ENCODE measurements around the gene IQSEC3.
"Not testable (repeated sequence)": the region's sequence is repeated elsewhere in the genome, so short reads cannot be mapped to it uniquely, and the experiment has no call there.

The IQSEC3 gene

DNA sequence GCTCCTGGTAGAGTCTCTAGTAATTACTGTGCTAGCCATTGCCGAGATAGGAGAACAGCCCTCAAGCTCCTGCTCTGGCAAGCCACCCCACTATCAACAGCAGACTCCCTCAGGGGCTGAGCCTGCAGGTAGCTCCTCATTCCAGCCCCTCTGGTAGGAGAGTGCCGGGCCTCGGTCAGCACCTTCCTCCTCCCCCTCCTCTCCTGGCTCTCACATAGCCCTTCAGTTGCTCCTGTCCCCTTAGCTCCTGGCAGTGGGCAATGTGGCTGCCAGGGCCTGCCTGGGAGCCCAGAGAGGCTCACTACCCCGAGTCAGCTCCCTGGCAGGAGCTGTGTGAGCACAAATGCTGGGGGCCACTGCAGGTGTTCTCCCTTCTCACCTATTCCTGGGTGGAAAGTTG, 52.0 kb downstream of the IQSEC3 start:
- H3K36me3 ChIP-seq (ENCODE audit: insufficient read depth, low read length): no peaks in the 10 kb centered on the region
- peaks cover 43% of the 10 kb centered on the region for H3K27me3 ChIP-seq (ENCODE audit: control insufficient read depth, insufficient read depth, low read length)
- H3K4me2 ChIP-seq (ENCODE audit: low read length): no peak overlapping the region
- no peak overlapping the region for H3K4me3 ChIP-seq (ENCODE audit: low read length)
- no peak overlapping the region for H3K9ac ChIP-seq (ENCODE audit: low read depth, low read length)
- no peaks in the 10 kb centered on the region for H3K4me1 ChIP-seq (ENCODE audit: control insufficient read depth, insufficient read depth, low read length)
- H3K9me3 ChIP-seq (replicated peaks; ENCODE audit: low read length): no peaks in the 10 kb centered on the region

DNA sequence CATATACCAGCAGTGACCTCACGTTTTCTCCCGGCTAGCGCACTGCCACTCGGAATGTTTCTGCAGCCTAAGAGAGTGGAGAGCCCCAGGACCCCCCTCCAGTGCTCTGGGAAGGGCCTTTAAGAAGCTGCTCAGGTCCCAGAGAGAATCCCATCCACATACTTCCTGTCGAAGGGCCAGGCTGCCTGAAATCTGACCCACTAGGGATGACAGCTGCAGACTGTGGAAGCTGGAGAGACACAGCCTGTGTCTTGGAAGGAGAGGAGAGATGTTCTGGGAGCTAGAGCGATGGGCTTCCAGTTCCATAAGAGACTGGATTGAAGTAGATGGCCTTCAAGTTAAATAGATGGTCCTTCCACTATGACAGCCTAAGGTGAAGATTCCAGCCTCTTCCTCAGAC, 54.4 kb downstream of the IQSEC3 start:
- no peak overlapping the region for H3K9ac ChIP-seq (ENCODE audit: low read depth, low read length)
- no peak overlapping the region for H3K4me3 ChIP-seq (ENCODE audit: low read length)
- H3K36me3 ChIP-seq (ENCODE audit: insufficient read depth, low read length): no peaks in the 10 kb centered on the region
- H3K9me3 ChIP-seq (replicated peaks; ENCODE audit: low read length): no peaks in the 10 kb centered on the region
- peaks cover 22% of the 10 kb centered on the region for H3K27me3 ChIP-seq (ENCODE audit: control insufficient read depth, insufficient read depth, low read length)
- H3K4me1 ChIP-seq (ENCODE audit: control insufficient read depth, insufficient read depth, low read length): no peaks in the 10 kb centered on the region
- H3K4me2 ChIP-seq (ENCODE audit: low read length): no peak overlapping the region

DNA sequence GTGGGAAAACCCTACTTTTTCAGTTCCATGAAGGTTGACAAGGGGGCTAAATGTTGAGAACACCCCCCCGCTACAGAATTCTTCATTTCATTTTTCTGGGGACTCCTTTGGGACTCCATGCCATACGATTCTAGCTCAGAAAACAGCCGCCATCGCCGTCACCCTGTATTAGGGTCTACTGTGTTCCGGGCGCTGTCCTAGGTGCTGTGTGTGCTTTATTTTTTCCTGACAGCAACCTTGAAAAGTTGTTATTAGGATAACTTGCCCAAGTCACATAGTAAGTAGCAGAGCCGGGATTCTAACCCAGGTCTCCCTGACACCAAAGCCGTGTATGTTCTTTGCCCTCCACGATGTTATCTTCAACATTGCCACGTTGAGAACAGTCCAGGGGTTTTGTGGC, 55.1 kb downstream of the IQSEC3 start:
- Histone ChIP-seq H3K9ac (ENCODE audit: low read depth, low read length) (no peak overlapping the region), H3K9me3 (replicated peaks; ENCODE audit: low read length) (no peaks in the 10 kb centered on the region), H3K4me3 (ENCODE audit: low read length) (no peak overlapping the region), H3K36me3 (ENCODE audit: insufficient read depth, low read length) (no peaks in the 10 kb centered on the region), H3K27me3 (ENCODE audit: control insufficient read depth, insufficient read depth, low read length) (peaks cover 18% of the 10 kb centered on the region), H3K4me1 (ENCODE audit: control insufficient read depth, insufficient read depth, low read length) (no peaks in the 10 kb centered on the region), H3K4me2 (ENCODE audit: low read length) (no peak overlapping the region)

DNA sequence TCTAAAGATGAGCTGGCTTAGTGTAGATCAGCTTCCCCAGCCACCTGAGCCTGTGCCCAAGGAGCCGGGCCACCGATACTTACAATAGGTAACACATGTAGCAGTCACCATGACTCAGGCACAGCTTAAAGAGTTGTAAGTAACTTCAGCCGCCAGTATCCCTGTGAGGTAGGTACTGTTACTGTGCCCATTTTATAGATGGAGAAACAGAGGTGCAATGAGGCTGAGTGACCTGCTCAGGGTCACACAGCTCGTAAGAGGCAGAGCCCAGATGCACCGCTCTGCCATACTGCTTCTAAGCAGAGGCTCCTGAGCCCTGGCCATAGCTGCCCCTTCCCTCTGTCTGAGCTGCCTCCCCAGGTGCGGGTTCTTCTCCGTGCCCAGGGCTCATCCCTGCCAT, 58.5 kb downstream of the IQSEC3 start:
- no peak overlapping the region for H3K9ac ChIP-seq (ENCODE audit: low read depth, low read length)
- H3K27me3 ChIP-seq (ENCODE audit: control insufficient read depth, insufficient read depth, low read length): peaks cover 14% of the 10 kb centered on the region
- H3K4me1 ChIP-seq (ENCODE audit: control insufficient read depth, insufficient read depth, low read length): no peaks in the 10 kb centered on the region

DNA sequence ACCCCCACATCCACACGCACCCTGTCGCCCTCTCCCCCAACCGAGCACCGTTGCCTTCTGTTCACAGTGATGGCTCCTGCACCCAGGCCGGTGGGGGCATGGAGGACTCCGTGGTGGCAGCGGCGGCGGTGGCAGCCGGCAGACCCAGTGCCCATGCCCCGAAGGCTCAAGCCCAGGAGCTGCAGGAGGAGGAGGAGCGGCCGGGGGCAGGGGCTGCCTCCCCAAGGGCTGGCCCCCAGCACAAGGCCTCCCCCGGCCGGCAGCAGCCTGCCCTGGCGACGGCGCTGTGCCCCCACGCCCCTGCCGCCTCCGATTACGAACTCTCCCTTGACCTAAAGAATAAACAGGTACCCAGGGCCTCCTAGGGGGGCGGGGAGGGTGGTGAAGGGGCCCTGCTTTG, 59.0 kb downstream of the IQSEC3 start:
- no peak overlapping the region for H3K4me2 ChIP-seq (ENCODE audit: low read length)
- H3K9ac ChIP-seq (ENCODE audit: low read depth, low read length): no peak overlapping the region
- no peak overlapping the region for H3K4me3 ChIP-seq (ENCODE audit: low read length)
- no peaks in the 10 kb centered on the region for H3K36me3 ChIP-seq (ENCODE audit: insufficient read depth, low read length)
- no peaks in the 10 kb centered on the region for H3K4me1 ChIP-seq (ENCODE audit: control insufficient read depth, insufficient read depth, low read length)
- peaks cover 13% of the 10 kb centered on the region for H3K27me3 ChIP-seq (ENCODE audit: control insufficient read depth, insufficient read depth, low read length)
- H3K9me3 ChIP-seq (replicated peaks; ENCODE audit: low read length): no peaks in the 10 kb centered on the region

More for the DNA sequence above, 58.5 kb downstream of the IQSEC3 start:
- Histone ChIP-seq H3K9me3 (replicated peaks; ENCODE audit: low read length) (no peaks in the 10 kb centered on the region), H3K36me3 (ENCODE audit: insufficient read depth, low read length) (no peaks in the 10 kb centered on the region), H3K4me2 (ENCODE audit: low read length) (no peak overlapping the region), H3K4me3 (ENCODE audit: low read length) (no peak overlapping the region)

DNA sequence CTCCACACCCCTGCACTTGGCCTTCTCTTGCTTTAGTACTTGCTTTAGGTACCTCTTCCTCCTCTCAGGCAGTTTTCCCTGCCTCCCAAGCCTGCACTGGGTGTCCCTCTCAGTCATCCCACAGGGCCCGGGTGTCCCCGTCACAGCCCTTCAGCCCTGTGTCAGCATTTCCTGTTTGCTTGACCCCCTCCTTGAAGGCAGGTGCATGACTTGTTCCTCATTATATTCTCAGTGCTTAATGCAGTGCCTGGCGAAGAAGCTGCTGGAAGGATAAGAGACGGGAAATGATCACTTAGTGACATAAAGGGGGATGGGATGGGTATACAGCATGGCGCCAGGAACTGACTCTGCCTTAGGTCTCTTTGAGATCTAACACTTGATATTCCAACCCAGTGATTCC, 61.5 kb downstream of the IQSEC3 start:
- no peak overlapping the region for H3K9ac ChIP-seq (ENCODE audit: low read depth, low read length)
- H3K4me2 ChIP-seq (ENCODE audit: low read length): no peak overlapping the region
- H3K9me3 ChIP-seq (replicated peaks; ENCODE audit: low read length): no peaks in the 10 kb centered on the region
- H3K36me3 ChIP-seq (ENCODE audit: insufficient read depth, low read length): no peaks in the 10 kb centered on the region
- no peak overlapping the region for H3K4me3 ChIP-seq (ENCODE audit: low read length)
- no peaks in the 10 kb centered on the region for H3K4me1 ChIP-seq (ENCODE audit: control insufficient read depth, insufficient read depth, low read length)
- H3K27me3 ChIP-seq (ENCODE audit: control insufficient read depth, insufficient read depth, low read length): peaks cover 20% of the 10 kb centered on the region

DNA sequence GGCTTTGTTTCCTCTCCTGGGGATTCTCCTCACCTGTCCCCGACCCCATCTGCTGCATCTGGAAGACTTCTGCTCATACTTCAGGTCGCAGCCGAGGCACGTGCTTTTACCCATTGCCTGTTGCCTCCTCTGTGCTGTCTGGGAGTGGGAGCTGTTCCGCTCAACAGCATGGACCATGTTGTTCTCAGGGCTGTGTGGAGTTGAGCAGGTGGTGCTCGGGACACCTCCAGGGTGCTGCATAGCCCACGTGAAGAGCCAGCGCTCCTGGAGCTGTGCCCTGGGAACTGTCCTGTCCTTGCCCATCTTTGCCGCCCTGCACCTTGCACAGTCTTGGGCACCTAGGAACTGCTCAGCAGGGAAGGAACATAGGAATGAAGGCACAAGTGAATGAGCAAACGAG, 62.4 kb downstream of the IQSEC3 start:
- Histone ChIP-seq H3K4me1 (ENCODE audit: control insufficient read depth, insufficient read depth, low read length) (no peaks in the 10 kb centered on the region), H3K36me3 (ENCODE audit: insufficient read depth, low read length) (no peaks in the 10 kb centered on the region), H3K4me2 (ENCODE audit: low read length) (no peak overlapping the region), H3K9me3 (replicated peaks; ENCODE audit: low read length) (no peaks in the 10 kb centered on the region), H3K4me3 (ENCODE audit: low read length) (no peak overlapping the region), H3K9ac (ENCODE audit: low read depth, low read length) (no peak overlapping the region), H3K27me3 (ENCODE audit: control insufficient read depth, insufficient read depth, low read length) (peaks cover 25% of the 10 kb centered on the region)

DNA sequence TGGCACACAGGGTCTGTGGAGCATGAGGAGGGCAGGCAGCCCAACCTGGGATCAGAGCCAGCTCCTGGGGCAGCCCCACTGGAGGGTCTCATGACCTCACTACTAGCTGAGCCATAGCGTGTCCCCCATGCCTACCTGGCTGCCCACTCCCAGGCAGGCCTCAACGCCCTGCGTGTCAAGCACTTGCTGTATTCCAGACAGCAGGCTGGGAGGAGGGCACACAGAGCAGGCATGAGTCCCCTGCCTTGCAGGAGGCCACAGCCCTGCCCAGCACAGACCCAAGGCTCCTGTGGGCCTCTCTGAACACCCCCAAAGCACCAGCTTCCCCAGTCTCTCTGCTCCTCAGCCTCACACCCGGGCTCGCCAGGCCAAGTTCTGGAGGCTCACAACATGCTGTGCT, 64.0 kb downstream of the IQSEC3 start:
- no peaks in the 10 kb centered on the region for H3K36me3 ChIP-seq (ENCODE audit: insufficient read depth, low read length)
- no peak overlapping the region for H3K9ac ChIP-seq (ENCODE audit: low read depth, low read length)
- no peaks in the 10 kb centered on the region for H3K4me1 ChIP-seq (ENCODE audit: control insufficient read depth, insufficient read depth, low read length)
- no peaks in the 10 kb centered on the region for H3K9me3 ChIP-seq (replicated peaks; ENCODE audit: low read length)
- no peak overlapping the region for H3K4me2 ChIP-seq (ENCODE audit: low read length)
- H3K27me3 ChIP-seq (ENCODE audit: control insufficient read depth, insufficient read depth, low read length): peaks cover 34% of the 10 kb centered on the region
- H3K4me3 ChIP-seq (ENCODE audit: low read length): no peak overlapping the region

DNA sequence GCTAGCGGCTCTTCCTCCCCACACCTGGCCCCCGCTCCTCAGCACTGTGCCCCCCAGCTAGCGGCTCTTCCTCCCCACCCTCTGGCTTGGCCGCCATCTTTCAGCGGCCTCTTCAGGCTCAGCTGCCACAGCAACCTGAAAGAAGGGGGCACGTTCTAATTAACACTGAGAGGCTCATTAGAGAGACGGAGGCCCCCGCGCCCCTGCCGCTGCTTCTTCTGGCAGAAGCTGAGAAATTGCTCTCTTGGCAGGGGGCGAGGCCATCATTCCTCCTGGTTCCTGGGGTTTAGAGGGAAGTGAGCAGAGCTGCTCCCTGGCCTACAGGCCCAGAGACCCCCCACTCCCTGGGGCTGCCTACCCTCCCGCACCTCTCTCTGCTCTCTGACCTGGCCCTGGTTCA, 64.4 kb downstream of the IQSEC3 start:
- Histone ChIP-seq H3K9ac (ENCODE audit: low read depth, low read length) (no peak overlapping the region), H3K9me3 (replicated peaks; ENCODE audit: low read length) (no peaks in the 10 kb centered on the region), H3K4me1 (ENCODE audit: control insufficient read depth, insufficient read depth, low read length) (no peaks in the 10 kb centered on the region), H3K27me3 (ENCODE audit: control insufficient read depth, insufficient read depth, low read length) (peaks cover 37% of the 10 kb centered on the region), H3K4me2 (ENCODE audit: low read length) (no peak overlapping the region), H3K36me3 (ENCODE audit: insufficient read depth, low read length) (no peaks in the 10 kb centered on the region), H3K4me3 (ENCODE audit: low read length) (no peak overlapping the region)

DNA sequence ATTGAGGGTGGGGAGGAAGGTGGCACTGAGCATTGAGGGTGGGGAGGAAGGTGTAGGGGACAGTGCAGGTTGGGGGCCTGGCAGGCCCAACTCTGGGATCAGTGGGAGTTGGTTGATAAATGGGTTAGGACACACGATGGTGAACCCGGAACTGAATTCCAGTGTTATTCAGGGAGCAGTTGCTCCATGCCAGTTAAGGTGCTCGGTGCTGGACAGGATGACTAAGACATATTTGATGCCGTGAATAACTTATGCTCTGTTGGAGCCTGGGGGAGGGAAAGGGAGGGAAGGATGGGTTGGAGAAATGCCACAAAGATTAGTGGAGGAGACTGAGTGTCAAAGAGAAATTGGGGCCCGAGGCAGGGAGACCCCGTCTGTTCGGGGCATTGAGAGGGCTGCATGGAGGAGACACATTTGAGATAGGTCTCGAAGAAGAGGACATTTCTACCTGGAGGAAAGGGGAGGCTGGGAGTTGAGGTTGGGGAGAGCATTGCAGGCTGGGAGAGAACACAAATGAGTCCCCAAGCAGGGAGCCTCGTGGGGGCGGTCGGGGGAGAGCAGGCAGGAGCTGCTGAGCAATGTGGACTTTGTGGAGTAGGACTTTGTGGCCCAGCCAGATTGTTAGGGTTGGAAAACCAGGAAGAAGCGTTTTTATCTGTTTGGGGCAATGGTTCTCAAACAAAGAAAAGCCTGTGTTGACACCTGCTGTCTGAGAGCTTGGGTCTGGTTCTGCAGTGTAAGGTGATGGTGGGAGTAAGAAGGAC, 65.3 kb downstream of the IQSEC3 start:
- Histone ChIP-seq H3K4me3 (ENCODE audit: low read length) (no peak overlapping the region), H3K9me3 (replicated peaks; ENCODE audit: low read length) (no peaks in the 10 kb centered on the region), H3K36me3 (ENCODE audit: insufficient read depth, low read length) (no peaks in the 10 kb centered on the region), H3K9ac (ENCODE audit: low read depth, low read length) (no peak overlapping the region), H3K4me1 (ENCODE audit: control insufficient read depth, insufficient read depth, low read length) (no peaks in the 10 kb centered on the region), H3K27me3 (ENCODE audit: control insufficient read depth, insufficient read depth, low read length) (peaks cover 41% of the 10 kb centered on the region), H3K4me2 (ENCODE audit: low read length) (no peak overlapping the region)

DNA sequence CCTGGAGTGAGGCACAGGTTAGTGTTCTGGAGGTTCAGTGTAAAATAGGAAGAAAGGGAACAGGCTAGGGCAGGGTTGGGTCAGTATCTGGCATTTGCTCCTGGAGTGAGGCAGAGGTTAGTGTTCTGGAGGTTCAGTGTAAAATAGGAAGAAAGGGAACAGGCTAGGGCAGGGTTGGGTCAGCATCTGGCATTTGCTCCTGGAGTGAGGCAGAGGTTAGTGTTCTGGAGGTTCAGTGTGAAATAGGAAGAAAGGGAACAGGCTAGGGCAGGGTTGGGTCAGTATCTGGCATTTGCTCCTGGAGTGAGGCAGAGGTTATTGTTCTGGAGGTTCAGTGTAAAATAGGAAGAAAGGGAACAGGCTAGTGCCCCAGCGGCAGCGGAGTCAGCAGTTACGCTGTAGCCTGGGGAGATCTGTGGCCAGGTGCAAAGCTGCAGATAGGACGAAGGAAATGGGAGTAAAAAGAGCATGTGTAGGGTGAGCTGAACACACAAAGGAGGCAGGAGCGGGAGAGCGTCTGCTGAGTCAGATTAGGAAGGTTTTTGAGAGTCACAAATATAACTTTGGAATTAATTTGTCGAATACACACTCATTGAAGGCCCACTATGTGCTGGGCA, 67.2 kb downstream of the IQSEC3 start:
- H3K27me3 ChIP-seq (ENCODE audit: control insufficient read depth, insufficient read depth, low read length): peaks cover 47% of the 10 kb centered on the region
- not testable (repeated sequence) for H3K36me3 ChIP-seq (ENCODE audit: insufficient read depth, low read length); H3K4me1 ChIP-seq (ENCODE audit: control insufficient read depth, insufficient read depth, low read length)

DNA sequence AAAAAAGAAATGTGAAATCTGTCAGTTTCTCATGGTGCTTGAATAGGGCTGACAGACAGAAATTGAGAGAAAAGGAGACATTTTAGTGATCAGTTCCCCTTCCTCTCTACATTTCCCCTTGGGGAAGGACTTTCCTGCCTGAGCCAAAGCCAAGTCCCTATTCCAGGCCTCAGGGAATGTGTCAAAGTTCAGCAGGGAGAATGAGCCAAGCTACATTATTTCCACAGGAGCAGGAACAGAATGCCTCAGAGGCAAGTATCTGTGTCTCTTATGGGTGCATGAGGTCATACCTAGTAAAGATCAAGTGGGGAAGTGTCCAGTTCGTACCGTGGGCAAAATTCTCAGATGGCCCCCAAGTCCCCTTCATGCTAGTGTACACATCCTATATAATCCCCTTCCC, 68.6 kb downstream of the IQSEC3 start:
- Histone ChIP-seq H3K36me3 (ENCODE audit: insufficient read depth, low read length) (no peaks in the 10 kb centered on the region), H3K4me2 (ENCODE audit: low read length) (no peak overlapping the region), H3K9me3 (replicated peaks; ENCODE audit: low read length) (no peaks in the 10 kb centered on the region), H3K4me3 (ENCODE audit: low read length) (no peak overlapping the region), H3K27me3 (ENCODE audit: control insufficient read depth, insufficient read depth, low read length) (peaks cover 53% of the 10 kb centered on the region), H3K9ac (ENCODE audit: low read depth, low read length) (no peak overlapping the region), H3K4me1 (ENCODE audit: control insufficient read depth, insufficient read depth, low read length) (no peaks in the 10 kb centered on the region)

More for the DNA sequence above, 67.2 kb downstream of the IQSEC3 start:
- not testable (repeated sequence) for H3K9ac ChIP-seq (ENCODE audit: low read depth, low read length); H3K4me3 ChIP-seq (ENCODE audit: low read length); H3K9me3 ChIP-seq (replicated peaks; ENCODE audit: low read length); H3K4me2 ChIP-seq (ENCODE audit: low read length)
